Lower leg skin (tissue), 4 donors: ENCODE data around the gene BABAM2. TPM values are rescaled to one million over a fixed set of nuclear protein-coding genes. Genes with fewer than 3 reads are reported as not detected.

Experiments used
- DNase-seq, 2 donors: peaks; one replicate each; pipeline ENCODE4 v3.0.0-alpha.2; 2019; ENCODE audit warnings: low spot score in 2 of 2
- H3K4me3 ChIP-seq: fragments of 200-600 bp; sonication (generic); 2 replicates; pipeline ENCODE4 v1.5.1; 2017; ENCODE audit warnings: mild to moderate bottlenecking, low read depth; ENCODE audit not compliant: poor library complexity, severe bottlenecking
- POLR2A ChIP-seq, 2 donors: fragments of 450-650 bp; IDR thresholded peaks; one replicate each; pipeline ENCODE4 v1.6.1; 2016 to 2017; ENCODE audit warnings: antibody characterized with exemption in 2 of 2, mild to moderate bottlenecking in 1 of 2, moderate library complexity in 1 of 2
- WGBS, 2 donors: methylation state at CpG; one replicate each; pipeline ENCODE4 v1.1.5; 2018; 5-methylcytosine and 5-hydroxymethylcytosine counted together
- intact Hi-C: fragments of 100-400 bp; cut with DNase I; formaldehyde crosslinking; loops from one replicate; pipeline ENCODE4 v1.15.0; 2023; ENCODE audit warnings: low total_unique reads
- total RNA-seq, 4 donors: library from RNA; depleted of rRNA; stranded (reverse); fragments of >200 nt; gene quantifications; one replicate each; pipeline ENCODE4 v1.1.0, GENCODE V29; 2016
- TF ChIP-seq, protein P1 (sequence below), 3 donors: fragments of 450-650 bp; IDR thresholded peaks; one replicate each; pipeline ENCODE4 v1.5.1; 2016; ENCODE audit warnings: antibody characterized with exemption in 3 of 3, mild to moderate bottlenecking in 3 of 3, moderate library complexity in 2 of 3

BABAM2 gene
- total RNA-seq, 4 donors from 2014 or later: 18.4 to 28.5 (median 23.9) TPM

DNA sequence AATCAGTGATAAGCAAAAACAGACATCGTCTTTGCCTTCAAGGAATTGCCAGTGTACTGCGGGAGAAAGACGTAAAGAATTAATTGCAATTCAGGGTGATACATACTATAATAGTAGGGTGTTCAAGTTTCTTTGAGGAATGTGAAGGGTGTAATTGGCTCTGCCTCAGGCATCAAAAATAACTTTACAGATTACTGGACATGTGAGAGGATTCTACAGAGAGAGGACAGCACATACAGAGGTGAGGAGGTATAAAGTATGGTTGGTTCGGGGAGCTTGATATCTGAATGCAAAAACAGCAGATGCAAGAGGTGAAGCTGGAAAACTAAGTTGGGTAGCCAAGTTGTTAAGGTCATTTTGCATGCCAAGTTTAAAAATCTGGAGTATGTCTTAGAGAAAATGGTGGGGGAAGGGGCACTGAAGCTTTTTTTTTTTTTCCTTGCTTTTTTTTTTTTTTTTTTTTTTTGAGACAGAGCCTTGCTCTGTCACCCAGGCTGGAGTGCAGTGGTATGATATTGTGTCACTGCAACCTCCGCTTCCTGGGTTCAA lies 274.6 kb downstream of the BABAM2 start:
- no peak for DNase-seq
- H3K4me3 ChIP-seq: no peak overlapping the region
- intact Hi-C loops: no loop called here
- 94 to 96% methylated on average over 5 of the region's 5 CpGs for WGBS, 2 donors
- TF ChIP-seq, protein P1, sequence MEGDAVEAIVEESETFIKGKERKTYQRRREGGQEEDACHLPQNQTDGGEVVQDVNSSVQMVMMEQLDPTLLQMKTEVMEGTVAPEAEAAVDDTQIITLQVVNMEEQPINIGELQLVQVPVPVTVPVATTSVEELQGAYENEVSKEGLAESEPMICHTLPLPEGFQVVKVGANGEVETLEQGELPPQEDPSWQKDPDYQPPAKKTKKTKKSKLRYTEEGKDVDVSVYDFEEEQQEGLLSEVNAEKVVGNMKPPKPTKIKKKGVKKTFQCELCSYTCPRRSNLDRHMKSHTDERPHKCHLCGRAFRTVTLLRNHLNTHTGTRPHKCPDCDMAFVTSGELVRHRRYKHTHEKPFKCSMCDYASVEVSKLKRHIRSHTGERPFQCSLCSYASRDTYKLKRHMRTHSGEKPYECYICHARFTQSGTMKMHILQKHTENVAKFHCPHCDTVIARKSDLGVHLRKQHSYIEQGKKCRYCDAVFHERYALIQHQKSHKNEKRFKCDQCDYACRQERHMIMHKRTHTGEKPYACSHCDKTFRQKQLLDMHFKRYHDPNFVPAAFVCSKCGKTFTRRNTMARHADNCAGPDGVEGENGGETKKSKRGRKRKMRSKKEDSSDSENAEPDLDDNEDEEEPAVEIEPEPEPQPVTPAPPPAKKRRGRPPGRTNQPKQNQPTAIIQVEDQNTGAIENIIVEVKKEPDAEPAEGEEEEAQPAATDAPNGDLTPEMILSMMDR (IDR thresholded peaks at IDR 0.05): no peak
- no peak for TF ChIP-seq POLR2A (IDR thresholded peaks at IDR 0.05)

DNA sequence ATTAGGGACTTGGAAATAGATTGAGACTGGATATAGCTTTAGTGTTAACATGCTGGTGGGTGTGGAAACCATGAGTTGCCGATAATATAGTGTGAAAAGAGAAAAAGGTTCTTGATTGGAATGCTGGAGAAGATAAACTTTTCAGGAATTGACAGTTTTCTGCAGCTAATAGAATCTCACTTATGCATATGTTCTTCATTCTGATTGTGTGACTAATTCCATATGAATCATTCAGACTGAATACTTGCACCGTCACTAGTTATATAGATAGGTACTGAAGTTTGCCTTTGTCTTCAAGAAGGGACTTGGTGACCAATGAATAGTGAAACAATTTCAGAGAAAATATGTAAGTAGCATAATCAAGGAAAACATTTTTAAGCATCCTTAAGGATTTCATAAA lies 276.4 kb downstream of the BABAM2 start:
- TF ChIP-seq, protein P1 (IDR thresholded peaks at IDR 0.05): no peak
- no peak for TF ChIP-seq POLR2A (IDR thresholded peaks at IDR 0.05)
- intact Hi-C loops: no loop called here
- H3K4me3 ChIP-seq: no peak overlapping the region
- DNase-seq: no peak
- WGBS, 2 donors: 88 to 90% methylated on average over 2 of the region's 2 CpGs

DNA sequence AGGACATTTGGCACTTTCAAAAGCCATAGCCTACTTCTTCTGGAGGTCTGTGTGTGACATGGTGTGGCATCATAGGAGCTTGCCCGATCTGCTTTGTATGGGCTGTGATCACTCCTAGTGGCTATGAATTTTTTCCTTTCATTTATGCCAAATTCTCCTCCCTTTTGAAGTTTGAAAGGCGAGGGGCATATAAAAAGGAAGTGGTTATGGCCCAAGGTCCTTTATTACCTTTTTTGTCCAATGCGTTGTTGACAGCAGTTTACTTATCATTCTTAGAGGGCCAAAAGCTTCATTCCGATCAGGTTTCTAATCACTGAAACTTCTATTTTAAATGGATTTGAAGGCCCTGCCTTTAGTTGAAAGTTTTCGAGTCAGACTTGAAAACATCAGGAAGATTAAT lies 277.8 kb downstream of the BABAM2 start:
- intact Hi-C loops: no loop called here
- no peak overlapping the region for H3K4me3 ChIP-seq
- TF ChIP-seq, protein P1 (IDR thresholded peaks at IDR 0.05): no peak
- no peak for TF ChIP-seq POLR2A (IDR thresholded peaks at IDR 0.05)
- DNase-seq: no peak
- 69 to 77% methylated on average over 5 of the region's 5 CpGs for WGBS, 2 donors

DNA sequence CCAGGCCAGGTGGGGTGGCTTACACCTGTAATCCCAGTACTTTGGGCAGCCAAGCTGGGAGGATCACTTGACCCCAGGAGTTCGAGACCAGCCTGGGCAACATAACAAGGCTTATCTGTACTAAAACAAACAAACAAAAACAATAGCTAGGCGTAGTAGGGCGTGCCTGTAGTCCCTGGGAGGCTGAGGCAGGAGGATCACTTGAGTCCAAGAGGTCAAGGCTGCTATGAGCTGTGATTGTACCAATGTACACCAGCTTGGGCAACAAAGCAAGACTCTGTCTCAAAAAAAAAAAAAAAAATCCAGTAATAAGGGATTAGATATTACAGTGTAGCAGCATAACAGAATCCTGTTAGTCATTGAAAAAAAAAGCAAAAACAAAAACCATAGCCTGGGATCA lies 279.0 kb downstream of the BABAM2 start:
- TF ChIP-seq POLR2A (IDR thresholded peaks at IDR 0.05): no peak
- TF ChIP-seq, protein P1 (IDR thresholded peaks at IDR 0.05): no peak
- 77 to 92% methylated on average over 3 of the region's 3 CpGs for WGBS, 2 donors
- no peak overlapping the region for H3K4me3 ChIP-seq
- DNase-seq: no peak
- intact Hi-C loops: no loop called here

DNA sequence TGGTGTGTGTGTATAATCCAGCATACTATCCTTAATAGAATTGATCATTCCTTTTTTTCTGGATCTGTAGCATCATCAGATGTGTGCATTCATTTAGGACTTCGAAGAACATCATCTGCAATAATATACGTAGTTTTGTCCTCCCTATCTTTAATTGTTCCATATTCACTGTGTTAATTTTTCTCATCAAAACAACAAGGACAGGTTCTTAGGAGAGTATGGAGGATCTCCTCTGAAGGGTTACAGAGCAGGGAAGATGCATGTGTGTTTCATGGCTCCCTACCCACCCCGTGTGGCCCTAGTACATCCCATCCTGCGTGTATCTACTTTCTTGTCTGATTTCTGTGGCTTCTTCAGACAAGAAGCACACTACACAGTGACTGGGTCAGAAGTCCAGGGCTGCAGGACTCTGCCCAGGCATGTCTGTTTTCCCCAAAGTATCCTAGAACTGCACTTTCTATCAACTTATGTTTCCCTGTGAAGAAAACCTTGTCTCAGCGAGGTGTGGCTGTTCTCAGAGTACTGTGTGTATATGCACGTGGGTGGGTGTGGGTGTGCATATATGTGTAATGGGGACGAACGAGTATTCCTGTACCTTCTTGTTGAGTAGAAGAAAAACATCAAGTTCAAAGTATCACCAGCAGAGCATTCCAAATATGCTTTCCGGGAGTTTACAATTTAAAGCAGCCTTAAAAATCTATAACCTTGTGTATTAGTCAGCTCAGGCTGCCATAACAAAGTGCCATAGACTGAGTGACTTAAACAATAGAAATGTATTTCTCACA lies 281.8 kb downstream of the BABAM2 start:
- H3K4me3 ChIP-seq: no peak overlapping the region
- WGBS, 2 donors: 78 to 89% methylated on average over 9 of the region's 9 CpGs
- intact Hi-C loops: no loop called here
- TF ChIP-seq POLR2A (IDR thresholded peaks at IDR 0.05): no peak
- TF ChIP-seq, protein P1 (IDR thresholded peaks at IDR 0.05): no peak
- DNase-seq: no peak
